GM21515 (cell line): ENCODE data around the gene PPAT.
"Not testable (repeated sequence)": the region's sequence is repeated elsewhere in the genome, so short reads cannot be mapped to it uniquely, and the experiment has no call there.

Source experiments
- ATAC-seq: cut with Tn5 transposase; IDR thresholded peaks from one replicate; pipeline ENCODE4 v1.9.1; 2021; ENCODE audit not compliant: unreplicated experiment

PPAT gene

GRCh38 chr4:56387023-56388001 lies 48.1 kb downstream of the PPAT start, which contains the start of gene AASDH:
TSS of gene AASDH (minus strand) at chr4:56387491. CDS start at chr4:56384299, 3,192 bp downstream.
- ATAC-seq: peak; percentile 93

GRCh38 chr4:56386091-56386490 lies 49.3 kb downstream of the PPAT start:
- ATAC-seq: no peak

DNA sequence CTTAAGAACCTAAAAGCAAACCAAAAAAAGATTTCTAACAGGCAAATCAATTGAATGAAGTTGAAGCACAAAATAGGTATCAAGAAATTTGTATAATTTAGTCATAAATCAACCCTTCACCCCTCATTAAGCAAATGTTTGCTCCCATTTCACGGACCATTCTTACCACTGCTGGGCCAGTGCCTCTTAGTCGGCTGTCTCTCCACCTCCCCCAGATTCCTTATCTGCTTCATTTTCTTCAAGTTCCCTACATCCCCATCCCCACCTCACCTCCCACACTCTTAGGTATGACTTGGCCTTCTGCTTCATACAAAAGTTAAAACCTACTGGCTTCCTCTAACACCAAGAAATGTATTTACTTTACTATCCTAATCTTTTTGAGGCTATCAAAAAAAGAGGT lies 60.0 kb downstream of the PPAT start:
- no peak for ATAC-seq

DNA sequence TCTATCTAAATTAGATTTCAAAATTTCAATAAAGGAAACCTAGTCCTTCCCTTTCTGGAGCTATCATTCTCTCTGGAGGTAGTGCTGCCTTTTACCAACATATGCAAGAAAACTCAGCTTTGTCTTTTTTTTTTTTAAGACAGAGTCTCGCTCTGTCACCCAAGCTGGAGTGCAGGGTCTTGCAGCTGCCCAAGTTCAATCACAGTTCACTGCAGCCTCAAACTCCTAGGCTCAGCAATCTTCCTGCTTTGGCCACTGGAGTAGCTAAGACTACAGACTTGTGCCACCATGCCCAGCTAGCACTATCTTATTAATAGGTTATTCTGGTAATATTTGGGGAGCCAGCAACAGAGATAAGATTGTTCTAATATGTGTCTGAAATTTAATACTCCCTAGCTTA lies 60.5 kb downstream of the PPAT start:
- no peak for ATAC-seq

DNA sequence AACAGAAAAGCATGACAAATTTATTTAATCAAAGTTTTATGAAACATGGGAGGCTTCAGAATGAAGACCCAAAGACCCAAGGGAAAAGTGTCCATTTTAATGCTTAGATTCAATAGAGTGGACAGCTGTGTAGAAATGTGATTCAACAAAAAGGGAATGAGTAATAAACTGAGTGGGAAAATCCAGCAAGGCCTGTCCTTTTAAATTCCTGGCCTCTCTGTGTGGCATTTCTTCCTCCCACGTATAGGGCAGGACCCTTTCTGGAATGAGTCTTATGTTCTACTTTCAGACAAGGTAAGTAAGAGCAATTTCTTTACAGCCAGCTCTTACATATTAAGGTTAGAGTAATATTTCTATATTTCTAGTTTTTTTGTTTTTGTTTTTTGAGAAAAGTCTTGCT lies 62.6 kb downstream of the PPAT start:
- ATAC-seq: no peak

DNA sequence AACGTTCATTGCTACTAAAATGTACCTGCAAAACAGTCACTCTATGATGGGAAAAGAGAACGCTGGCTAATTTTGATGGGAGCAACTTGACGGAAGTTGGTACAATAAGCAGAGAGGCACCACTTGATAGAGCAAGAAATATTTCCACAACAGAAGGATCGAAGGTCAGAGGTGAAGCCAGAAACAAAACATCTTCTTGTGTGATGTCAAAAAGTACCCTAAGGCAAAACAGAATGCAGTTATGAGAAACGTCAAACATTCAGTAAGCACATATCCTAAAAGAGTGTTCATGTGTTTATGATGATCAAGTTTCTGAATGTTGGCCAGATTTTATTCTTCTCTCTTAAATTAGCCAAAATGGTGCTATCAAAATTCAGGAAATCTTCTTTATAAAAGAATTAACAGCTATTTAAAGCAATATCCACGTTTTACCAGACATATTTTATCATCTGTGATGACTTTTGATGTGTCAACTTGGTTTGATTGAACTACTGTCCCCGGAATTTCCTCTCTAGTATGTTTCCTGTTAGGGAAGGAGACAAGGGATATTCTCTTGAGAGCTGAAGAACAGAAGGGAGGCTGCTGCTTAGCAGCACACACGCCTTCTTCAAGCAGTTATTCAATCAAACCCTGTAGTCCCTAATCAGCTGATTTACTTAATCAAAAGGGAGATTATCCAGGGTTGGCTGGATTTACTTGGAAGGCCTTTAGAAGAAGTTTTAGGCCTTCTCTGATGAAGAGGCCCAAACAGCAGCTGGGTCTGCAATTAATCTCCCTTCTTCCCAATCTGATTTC lies 63.8 kb downstream of the PPAT start:
- ATAC-seq: no peak

DNA sequence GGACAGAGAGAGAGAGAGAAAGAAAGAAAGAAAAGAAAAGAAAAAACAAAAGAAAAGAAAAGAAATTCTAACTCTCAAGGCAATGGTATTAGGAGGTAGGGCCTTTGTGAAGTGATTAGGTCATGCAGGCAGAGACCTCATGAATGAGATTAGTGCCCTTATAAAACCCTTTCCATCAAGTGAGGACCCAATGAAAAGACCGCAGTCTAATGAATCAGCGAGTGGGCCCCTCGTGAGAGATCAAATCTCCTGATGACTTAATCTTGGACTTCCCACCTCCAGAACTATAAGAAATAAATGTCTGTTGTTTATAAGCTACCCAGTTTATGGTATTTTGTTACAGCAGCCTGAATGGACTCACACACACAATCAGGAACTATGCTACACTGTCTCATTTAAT lies 65.0 kb downstream of the PPAT start:
- ATAC-seq: no peak

- not testable (repeated sequence) for ATAC-seq
Measured at GRCh38 chr4:56362981-56363380, 72.4 kb downstream of the PPAT start.

DNA sequence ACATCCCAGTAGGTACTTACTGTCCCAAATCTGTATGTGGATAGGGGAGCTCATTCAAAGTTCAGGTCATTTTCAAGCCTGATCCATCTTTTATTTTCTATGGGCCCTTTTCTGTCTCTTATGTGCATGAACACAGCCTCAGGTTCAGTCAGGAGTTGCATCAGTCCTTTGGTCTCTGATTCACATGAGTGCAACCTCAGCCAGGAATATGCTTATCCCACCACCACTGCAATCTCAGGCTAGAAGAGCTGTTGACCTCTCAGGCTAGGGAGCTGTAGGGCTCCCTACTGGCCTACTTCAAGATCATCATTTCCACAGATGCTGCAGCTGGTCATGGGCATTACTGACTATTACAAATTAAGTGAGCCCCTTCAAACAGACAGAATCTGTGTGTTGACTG lies 75.3 kb downstream of the PPAT start:
- ATAC-seq: no peak

DNA sequence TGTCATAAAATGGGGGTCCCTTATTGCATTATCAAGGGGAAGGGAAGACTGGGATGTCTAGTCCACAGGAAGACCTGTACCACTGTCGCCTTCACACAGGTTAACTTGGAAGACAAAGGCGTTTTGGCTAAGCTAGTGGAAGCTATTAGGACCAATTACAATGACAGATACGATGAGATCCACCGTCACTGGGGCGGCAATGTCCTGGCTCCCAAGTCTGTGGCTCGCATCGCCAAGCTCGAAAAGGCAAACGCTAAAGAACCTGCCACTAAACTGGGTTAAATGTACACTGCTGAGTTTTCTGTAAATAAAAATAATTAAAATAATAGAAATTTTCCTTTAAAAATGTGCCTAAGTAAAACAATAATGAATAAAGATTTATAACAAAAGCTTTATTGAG lies 78.8 kb downstream of the PPAT start:
- ATAC-seq: no peak

DNA sequence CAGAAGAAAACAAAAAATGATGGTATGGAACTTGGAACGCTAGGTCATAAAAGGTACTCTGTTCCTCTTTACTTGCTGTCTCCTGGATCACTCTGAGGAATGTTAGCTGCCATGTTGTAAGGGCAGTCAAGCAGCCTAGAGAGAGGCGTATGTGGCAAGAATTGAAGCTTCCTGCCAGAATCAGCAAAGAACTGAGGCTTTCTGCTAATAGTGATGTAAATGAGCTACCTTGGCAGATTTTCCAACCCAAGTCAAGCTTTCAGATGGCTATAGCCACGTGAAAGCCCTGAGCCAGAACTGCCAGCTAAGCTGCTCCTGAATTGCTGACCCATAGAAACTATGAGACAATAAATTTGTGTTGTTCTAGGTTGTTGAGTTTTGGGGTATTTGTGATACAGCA lies 86.8 kb downstream of the PPAT start:
- no peak for ATAC-seq

DNA sequence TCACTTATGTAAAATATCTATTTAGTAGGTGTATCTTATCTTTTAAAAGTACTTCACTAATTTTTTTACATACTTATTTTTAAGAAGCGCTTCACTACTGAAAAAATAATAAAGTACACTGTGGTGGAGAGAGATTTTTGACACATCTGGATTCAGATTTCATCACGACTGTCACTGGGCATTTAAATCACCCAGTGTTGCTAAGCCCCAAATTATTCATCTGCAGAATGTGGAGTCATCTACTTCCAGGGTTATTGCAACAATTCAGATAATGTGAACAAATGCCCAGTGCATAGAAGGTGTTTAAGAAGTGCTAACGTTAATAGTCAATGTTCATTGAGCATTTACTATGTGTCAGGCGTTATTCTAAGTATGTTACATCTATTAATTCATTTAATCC lies 90.0 kb downstream of the PPAT start:
- ATAC-seq: no peak
